ENCODE data around the gene TSACC. TPM values are rescaled to one million over a fixed set of nuclear protein-coding genes. Genes with fewer than 3 reads are reported as not detected.

TSACC gene
- total and polyA plus RNA-seq, 2 donors (not counting 1 experiment from before 2014, with no cell fraction given), result 0.69 to 1.2 TPM

GRCh38 chr1:156308078-156308477, 30.2 kb upstream of the TSACC start:
- DNase-seq (no peak), ATAC-seq (ENCODE audit: low read depth) (no peak)
- Histone ChIP-seq H3K4me2 (replicated peaks; ENCODE audit: low read depth, low read length, poor library complexity, severe bottlenecking) (no peak overlapping the region), H3K36me3 (replicated peaks in 1 of 2; ENCODE audit: control extremely low read depth in 1 of 2, control insufficient read depth in 1 of 2, extremely low read depth in 1 of 2, insufficient read depth in 2 of 2, low read length in 1 of 2) (peaks cover 12 to 51% of the 10 kb centered on the region in 2 experiments), H2AFZ (ENCODE audit: insufficient read depth, low read depth, low read length, poor library complexity, severe bottlenecking) (no peak overlapping the region), H3K79me2 (ENCODE audit: control insufficient read depth, insufficient read depth, low read length) (no peaks in the 10 kb centered on the region), H3K4me3 (ENCODE audit: control extremely low read depth in 1 of 5, extremely low read depth in 1 of 5, insufficient read depth in 1 of 5, low read depth in 2 of 5, low read length in 4 of 5) (no peak overlapping the region), H3K9me3 (ENCODE audit: control extremely low read depth in 1 of 3, control insufficient read depth in 2 of 3, insufficient read depth in 1 of 3, low read length in 2 of 3) (no peaks in the 10 kb centered on the region), H3K9ac (ENCODE audit: low read length) (no peak overlapping the region), H3K27me3 (replicated peaks in 1 of 4; ENCODE audit: control extremely low read depth in 1 of 4, control insufficient read depth in 3 of 4, insufficient read depth in 4 of 4, low read length in 3 of 4) (no peaks in the 10 kb centered on the region), H4K20me1 (ENCODE audit: control insufficient read depth, insufficient read depth, low read length, poor library complexity, severe bottlenecking) (no peaks in the 10 kb centered on the region), H3K4me1 (ENCODE audit: control insufficient read depth in 2 of 2, insufficient read depth in 2 of 2, low read length in 2 of 2) (no peaks in the 10 kb centered on the region), H3K27ac (ENCODE audit: low read length in 2 of 2) (no peak overlapping the region)
- H3K4me3 Mint-ChIP-seq, result no peak overlapping the region
- H3K4me1 Mint-ChIP-seq, result no peaks in the 10 kb centered on the region
- H3K27ac Mint-ChIP-seq, result no peak overlapping the region
- no peak for TF ChIP-seq EZH2 (IDR thresholded peaks at IDR 0.05; ENCODE audit: borderline replicate concordance, insufficient read depth, low read depth, low read length, poor library complexity, severe bottlenecking)
- intact Hi-C loops (cut with micrococcal nuclease), result no loop called here
- POLR2A ChIA-PET, result no interaction called here
- CTCF ChIA-PET, result interaction anchor here (2.3 kb wide), 1 partner anchor 11 kb away, joined by 6 read pairs; no protein-coding TSS in a partner anchor
- no peaks in the 10 kb centered on the region for H3K9me3 Mint-ChIP-seq (ENCODE audit: insufficient read depth)
- H3K27me3 Mint-ChIP-seq, result no peaks in the 10 kb centered on the region

DNA sequence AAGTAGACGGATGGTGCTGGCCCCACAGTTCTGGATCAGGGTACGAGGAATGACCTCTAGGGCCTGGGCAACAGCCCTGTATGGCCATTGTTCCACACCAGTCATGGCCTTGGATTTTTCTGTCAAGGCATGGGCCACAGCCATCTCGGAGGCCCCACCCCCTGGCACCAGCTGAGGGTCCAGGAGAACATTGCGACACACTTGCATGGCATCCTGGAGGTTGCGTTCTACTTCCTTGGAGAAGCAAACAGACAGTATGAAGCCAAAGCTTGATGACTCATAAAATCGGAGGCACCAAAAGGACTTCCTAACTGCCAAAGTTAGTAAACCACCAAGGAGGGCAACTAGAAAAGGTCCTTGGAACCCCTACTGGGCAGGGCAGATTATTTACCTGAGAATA, 27.4 kb upstream of the TSACC start:
- H3K4me3 ChIP-seq (ENCODE audit: control extremely low read depth in 1 of 5, extremely low read depth in 1 of 5, insufficient read depth in 1 of 5, low read depth in 2 of 5, low read length in 4 of 5), result no peak overlapping the region
- Mint-ChIP-seq H3K9me3 (ENCODE audit: insufficient read depth) (no peaks in the 10 kb centered on the region), H3K27ac (no peak overlapping the region), H3K27me3 (no peaks in the 10 kb centered on the region), H3K4me1 (no peaks in the 10 kb centered on the region), H3K4me3 (no peak overlapping the region)
- H2AFZ ChIP-seq (ENCODE audit: insufficient read depth, low read depth, low read length, poor library complexity, severe bottlenecking), result no peak overlapping the region
- ATAC-seq (ENCODE audit: low read depth), result no peak
- no peak overlapping the region for H3K27ac ChIP-seq (ENCODE audit: low read length in 2 of 2)
- intact Hi-C loops (cut with micrococcal nuclease), result loop anchor here (10.0 kb wide), 1 partner anchor 166 kb away; no protein-coding TSS in a partner anchor
- no peaks in the 10 kb centered on the region for H4K20me1 ChIP-seq (ENCODE audit: control insufficient read depth, insufficient read depth, low read length, poor library complexity, severe bottlenecking)
- H3K9me3 ChIP-seq (ENCODE audit: control extremely low read depth in 1 of 3, control insufficient read depth in 2 of 3, insufficient read depth in 1 of 3, low read length in 2 of 3), result no peaks in the 10 kb centered on the region
- DNase-seq, result no peak
- WGBS (ENCODE audit: insufficient coverage), result 95% methylated on average over 5 of the region's 6 CpGs
- H3K27me3 ChIP-seq (replicated peaks in 1 of 4; ENCODE audit: control extremely low read depth in 1 of 4, control insufficient read depth in 3 of 4, insufficient read depth in 4 of 4, low read length in 3 of 4), result no peaks in the 10 kb centered on the region
- no peak overlapping the region for H3K4me2 ChIP-seq (replicated peaks; ENCODE audit: low read depth, low read length, poor library complexity, severe bottlenecking)
- TF ChIP-seq EZH2 (IDR thresholded peaks at IDR 0.05; ENCODE audit: borderline replicate concordance, insufficient read depth, low read depth, low read length, poor library complexity, severe bottlenecking), result no peak
- no peak for TF ChIP-seq CTCF (IDR thresholded peaks at IDR 0.05)
- no peaks in the 10 kb centered on the region for H3K4me1 ChIP-seq (ENCODE audit: control insufficient read depth in 2 of 2, insufficient read depth in 2 of 2, low read length in 2 of 2)
- POLR2A ChIA-PET, result no interaction called here
- CTCF ChIA-PET, result interaction anchor here (0.6 kb wide), 1 partner anchor 9 kb away, joined by 3 read pairs; no protein-coding TSS in a partner anchor
- H3K79me2 ChIP-seq (ENCODE audit: control insufficient read depth, insufficient read depth, low read length), result no peaks in the 10 kb centered on the region
- no peak overlapping the region for H3K9ac ChIP-seq (ENCODE audit: low read length)
- H3K36me3 ChIP-seq (replicated peaks in 1 of 2; ENCODE audit: control extremely low read depth in 1 of 2, control insufficient read depth in 1 of 2, extremely low read depth in 1 of 2, insufficient read depth in 2 of 2, low read length in 1 of 2), result peaks cover 21 to 64% of the 10 kb centered on the region in 2 experiments

Data from B cell (primary cell).